Right atrium auricular region (tissue), 2 donors: ENCODE measurements around the gene HLF. TPM values are rescaled to one million over a fixed set of nuclear protein-coding genes. Genes with fewer than 3 reads are reported as not detected.

Experiments used
- DNase-seq: peaks from one replicate; pipeline ENCODE4 v3.0.0-alpha.2; 2019; ENCODE audit warnings: low spot score
- H3K27ac ChIP-seq, 2 donors: fragments of 200-600 bp; sonication (generic); 1 replicate in 1 of 2; 2 replicates in 1 of 2; pipeline ENCODE4 v1.5.1; 2016 to 2019
- H3K27me3 ChIP-seq, 2 donors: fragments of 200-600 bp; sonication (generic); one replicate each; pipeline versions ENCODE4 v1.5.1 to v1.6.0; 2017 to 2019
- H3K36me3 ChIP-seq: fragments of 200-600 bp; sonication (generic); one replicate; pipeline ENCODE4 v1.5.1; 2016
- H3K4me1 ChIP-seq, 2 donors: fragments of 200-600 bp; sonication (generic); one replicate each; pipeline versions ENCODE4 v1.5.1 to v1.6.0; 2017 to 2019
- H3K4me3 ChIP-seq, 2 donors: fragments of 200-600 bp; sonication (generic); 1 replicate in 1 of 2; 2 replicates in 1 of 2; pipeline ENCODE4 v1.5.1; 2017 to 2019; ENCODE audit warnings: mild to moderate bottlenecking in 1 of 2, moderate library complexity in 1 of 2
- H3K9me3 ChIP-seq, 2 donors: fragments of 200-600 bp; sonication (generic); one replicate each; pipeline ENCODE4 v1.5.1; 2019
- CTCF ChIP-seq, 2 donors: fragments of 200-600 bp; sonication (generic); IDR thresholded peaks; one replicate each; pipeline ENCODE4 v1.5.1; 2019; ENCODE audit warnings: antibody characterized with exemption in 2 of 2
- total RNA-seq, 2 donors: library from RNA; depleted of rRNA; stranded (reverse); fragments of >200 nt; gene quantifications; one replicate each; pipeline ENCODE4 v1.1.0, GENCODE V29; 2016

Gene HLF
- total RNA-seq, 2 donors from 2014 or later, result 36.9 to 38.4 TPM

GRCh38 chr17:55264278-55264644 lies 499 bp upstream of the HLF start:
- Histone ChIP-seq H3K4me1 (peaks cover 0 to 41% of the 10 kb centered on the region in 2 donors), H3K36me3 (no peaks in the 10 kb centered on the region), H3K27ac (peak overlapping the region in 1 of 2 donors; percentile 20), H3K4me3 (peak overlapping the region; percentile 18 to 73), H3K9me3 (no peaks in the 10 kb centered on the region), H3K27me3 (no peaks in the 10 kb centered on the region)
- TF ChIP-seq CTCF (IDR thresholded peaks at IDR 0.05), result no peak
- DNase-seq, result no peak

GRCh38 chr17:55265311-55266021 lies 706 bp downstream of the HLF start:
- peak overlapping the region; percentile 55 to 73 for H3K4me3 ChIP-seq
- peaks cover 0 to 50% of the 10 kb centered on the region in 2 donors for H3K4me1 ChIP-seq
- H3K27me3 ChIP-seq, result no peaks in the 10 kb centered on the region
- no peaks in the 10 kb centered on the region for H3K36me3 ChIP-seq
- peak overlapping the region; percentile 93 to 95 for H3K27ac ChIP-seq
- TF ChIP-seq CTCF (IDR thresholded peaks at IDR 0.05), result no peak
- DNase-seq, result no peak
- no peaks in the 10 kb centered on the region for H3K9me3 ChIP-seq

- Histone ChIP-seq H3K4me3 (peak overlapping the region; percentile 55 to 73), H3K27ac (peak overlapping the region; percentile 93 to 95), H3K9me3 (no peaks in the 10 kb centered on the region), H3K36me3 (no peaks in the 10 kb centered on the region), H3K27me3 (no peaks in the 10 kb centered on the region), H3K4me1 (peaks cover 0 to 50% of the 10 kb centered on the region in 2 donors)
- DNase-seq, result no peak
- no peak for TF ChIP-seq CTCF (IDR thresholded peaks at IDR 0.05)
These were observed 1.5 kb downstream of the HLF start for GRCh38 chr17:55266051-55266957.

GRCh38 chr17:55266958-55267688 lies 2.4 kb downstream of the HLF start:
- TF ChIP-seq CTCF (IDR thresholded peaks at IDR 0.05), result no peak
- Histone ChIP-seq H3K27ac (peak overlapping the region; percentile 93 to 95), H3K4me1 (peaks cover 0 to 51% of the 10 kb centered on the region in 2 donors), H3K27me3 (no peaks in the 10 kb centered on the region), H3K36me3 (no peaks in the 10 kb centered on the region), H3K9me3 (no peaks in the 10 kb centered on the region), H3K4me3 (peak overlapping the region; percentile 3 to 30)
- no peak for DNase-seq

GRCh38 chr17:55267777-55268648 lies 3.3 kb downstream of the HLF start:
- DNase-seq, result no peak
- Histone ChIP-seq H3K27me3 (no peaks in the 10 kb centered on the region), H3K27ac (peak overlapping the region; percentile 93 to 95), H3K4me1 (peaks cover 0 to 60% of the 10 kb centered on the region in 2 donors), H3K9me3 (no peaks in the 10 kb centered on the region), H3K4me3 (peak overlapping the region; percentile 3 to 30), H3K36me3 (no peaks in the 10 kb centered on the region)
- no peak for TF ChIP-seq CTCF (IDR thresholded peaks at IDR 0.05)
